Measurements from ENCODE around the gene FRZB.

Gene FRZB, protein sequence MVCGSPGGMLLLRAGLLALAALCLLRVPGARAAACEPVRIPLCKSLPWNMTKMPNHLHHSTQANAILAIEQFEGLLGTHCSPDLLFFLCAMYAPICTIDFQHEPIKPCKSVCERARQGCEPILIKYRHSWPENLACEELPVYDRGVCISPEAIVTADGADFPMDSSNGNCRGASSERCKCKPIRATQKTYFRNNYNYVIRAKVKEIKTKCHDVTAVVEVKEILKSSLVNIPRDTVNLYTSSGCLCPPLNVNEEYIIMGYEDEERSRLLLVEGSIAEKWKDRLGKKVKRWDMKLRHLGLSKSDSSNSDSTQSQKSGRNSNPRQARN

DNA sequence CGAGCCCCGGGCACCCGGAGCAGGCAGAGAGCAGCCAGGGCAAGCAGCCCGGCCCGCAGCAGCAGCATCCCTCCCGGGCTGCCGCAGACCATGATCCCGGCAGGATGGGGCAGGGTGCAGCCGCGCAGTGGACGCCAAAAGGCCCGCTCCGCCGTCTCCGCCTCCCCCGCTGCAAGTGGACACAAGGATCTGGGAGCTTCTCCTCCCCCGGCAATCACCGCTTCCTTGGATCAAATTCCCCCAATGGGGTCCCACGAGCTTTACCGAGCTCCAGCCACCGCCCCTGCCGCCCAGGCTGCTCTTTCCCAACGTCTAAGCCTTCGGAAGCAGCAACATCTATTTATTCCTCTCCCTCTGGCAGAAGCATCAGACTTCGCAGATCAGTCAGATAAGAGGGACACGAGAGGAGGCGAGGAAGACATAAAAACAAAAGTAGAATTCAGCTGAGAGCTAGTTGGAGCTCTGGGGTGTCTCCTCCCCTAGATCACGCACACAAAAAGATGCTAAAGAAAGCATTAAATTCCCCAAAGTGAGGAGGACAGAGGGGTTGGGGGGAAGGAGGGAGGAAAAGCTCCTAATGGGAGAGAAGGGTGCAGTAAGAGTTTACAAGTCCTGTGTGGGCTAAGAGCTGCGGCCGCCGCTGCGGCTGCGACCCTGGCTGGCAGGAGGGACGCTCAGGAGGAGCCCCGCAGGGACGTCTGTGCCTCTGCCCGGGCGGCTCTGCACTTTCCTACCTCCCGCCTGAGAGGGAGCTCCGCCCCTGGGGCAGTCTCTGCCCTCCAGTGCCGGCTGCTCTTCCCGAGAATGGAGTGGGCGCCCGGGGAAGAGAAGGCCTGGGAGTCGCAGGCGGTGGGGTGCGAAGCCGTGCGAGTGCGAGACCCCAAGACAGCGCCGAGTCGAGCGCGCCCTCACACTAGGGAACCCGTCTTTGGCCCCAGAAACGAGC lies at the start of gene FRZB:
Gene FRZB, minus strand, starts transcription at position 177 of the 946 bp plus-strand sequence. Its CDS starts 85 bp downstream, at position 92.
- TF ChIP-seq JUND (IDR thresholded peaks at IDR 0.05; ENCODE audit: low read depth), result no peak
- DNase-seq (ENCODE audit: low read depth in 1 of 2, low spot score in 1 of 2), result peak; percentile 5 to 26
- in situ Hi-C loops (cut with HindIII; ENCODE audit: low pct_unique_long_range_greater_than_20kb, low sequenced_read_pairs), result no loop called here

DNA sequence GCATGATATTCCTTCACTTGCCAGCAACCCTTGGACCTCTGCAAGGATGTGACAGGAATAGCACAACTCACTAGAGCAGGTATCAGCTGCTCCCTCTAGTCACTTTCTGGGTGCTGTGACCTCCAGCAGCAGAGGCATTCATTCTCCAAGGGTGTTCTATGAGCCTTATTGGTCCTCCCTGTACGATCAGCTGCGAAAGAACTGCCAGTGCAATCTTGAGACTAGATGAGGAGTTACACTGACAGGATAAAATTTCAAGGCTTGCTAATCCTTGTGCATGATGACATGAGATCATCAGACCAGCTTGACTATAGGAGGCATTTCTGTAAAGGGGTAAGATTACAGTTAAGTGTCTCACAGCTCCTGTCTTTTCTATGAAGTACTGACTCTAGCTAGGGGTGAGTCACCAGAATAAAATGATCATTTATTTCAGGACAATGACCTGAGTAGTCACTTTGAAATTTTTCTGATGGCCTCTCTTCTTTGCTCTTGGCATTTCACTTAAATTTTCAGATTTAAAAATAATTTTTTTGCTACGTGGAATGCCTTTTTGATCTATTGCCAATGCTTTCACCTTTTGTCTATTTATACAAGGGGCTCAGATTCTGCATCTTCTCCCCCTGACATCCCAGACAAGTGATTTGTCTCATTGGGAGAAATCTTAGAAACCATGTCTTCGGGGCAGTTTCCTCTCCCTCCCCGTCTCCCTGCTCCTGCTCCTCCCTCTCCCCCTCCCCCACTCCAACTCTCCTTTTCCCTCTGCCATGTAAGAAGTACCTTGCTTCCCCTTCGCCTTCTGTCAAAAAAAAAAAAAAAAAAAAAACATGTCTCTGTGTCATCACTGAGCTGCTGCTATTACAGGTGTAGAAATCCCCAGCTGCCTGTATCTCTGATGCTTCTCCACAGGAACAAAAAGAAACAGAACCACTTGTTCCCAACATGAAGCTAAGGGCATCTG lies 49.2 kb upstream of the FRZB start:
- in situ Hi-C loops (cut with HindIII; ENCODE audit: low pct_unique_long_range_greater_than_20kb, low sequenced_read_pairs), result no loop called here
- no peak for TF ChIP-seq JUND (IDR thresholded peaks at IDR 0.05; ENCODE audit: low read depth)
- DNase-seq (ENCODE audit: low read depth in 1 of 2, low spot score in 1 of 2), result no peak

DNA sequence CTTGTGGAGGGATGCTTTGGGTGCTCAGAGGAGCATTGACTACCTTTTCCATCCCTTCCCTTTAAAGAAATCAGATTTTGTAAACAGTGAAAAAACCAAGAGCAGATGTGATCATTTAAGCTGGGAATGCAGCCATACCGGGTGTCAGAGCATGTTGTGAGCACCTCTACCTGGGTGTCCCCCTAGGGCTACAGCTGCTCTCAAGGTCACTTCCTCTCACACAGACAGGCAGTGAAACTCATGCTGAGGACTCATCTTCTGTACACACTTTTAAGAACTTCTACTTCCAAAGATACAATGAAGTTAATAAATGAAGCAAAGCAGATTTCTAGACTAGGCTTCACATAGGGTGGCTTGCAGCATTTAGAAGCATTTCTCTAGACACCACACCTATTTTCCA lies 48.4 kb upstream of the FRZB start:
- in situ Hi-C loops (cut with HindIII; ENCODE audit: low pct_unique_long_range_greater_than_20kb, low sequenced_read_pairs), result no loop called here
- DNase-seq (ENCODE audit: low read depth in 1 of 2, low spot score in 1 of 2), result no peak
- TF ChIP-seq JUND (IDR thresholded peaks at IDR 0.05; ENCODE audit: low read depth), result no peak

DNA sequence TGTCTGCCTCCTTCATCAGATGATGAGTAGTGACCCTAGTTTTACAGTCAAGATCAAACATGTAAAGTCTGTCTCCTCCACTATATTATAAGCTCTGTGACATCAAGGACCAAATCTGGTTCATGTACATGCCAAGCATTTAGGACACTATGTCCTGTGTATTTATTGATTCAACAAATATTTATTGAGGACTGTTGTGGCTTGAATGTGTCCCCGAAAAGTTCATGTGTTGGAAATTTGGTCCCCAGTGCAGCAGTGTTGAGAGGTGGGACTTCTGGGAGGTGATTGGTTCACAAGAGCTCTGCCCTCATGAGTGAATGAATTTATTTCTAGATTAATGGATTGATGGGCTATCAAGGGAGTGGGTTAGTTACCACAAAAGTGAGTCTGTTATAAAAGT lies 46.6 kb upstream of the FRZB start:
- no peak for DNase-seq (ENCODE audit: low read depth in 1 of 2, low spot score in 1 of 2)
- in situ Hi-C loops (cut with HindIII; ENCODE audit: low pct_unique_long_range_greater_than_20kb, low sequenced_read_pairs), result no loop called here
- no peak for TF ChIP-seq JUND (IDR thresholded peaks at IDR 0.05; ENCODE audit: low read depth)

DNA sequence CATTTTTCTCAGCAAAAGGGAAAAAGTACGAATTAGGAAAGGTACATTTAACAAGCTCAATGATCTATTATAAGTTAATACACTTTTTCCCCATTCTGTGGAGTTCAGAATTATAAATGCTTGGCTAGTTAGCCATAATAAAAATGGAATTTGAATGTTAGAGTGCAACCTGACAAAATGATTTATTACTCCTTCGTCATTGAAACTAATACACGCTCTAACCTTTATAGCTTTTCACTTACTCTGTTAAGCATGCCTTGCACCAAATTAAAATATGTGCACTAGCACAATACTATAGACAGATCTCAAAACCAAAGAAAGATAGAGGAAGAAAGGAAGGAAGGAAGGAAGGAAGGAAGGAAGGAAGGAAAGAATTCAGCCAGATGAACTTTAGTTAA lies 46.1 kb upstream of the FRZB start:
- no peak for DNase-seq (ENCODE audit: low read depth in 1 of 2, low spot score in 1 of 2)
- no peak for TF ChIP-seq JUND (IDR thresholded peaks at IDR 0.05; ENCODE audit: low read depth)
- in situ Hi-C loops (cut with HindIII; ENCODE audit: low pct_unique_long_range_greater_than_20kb, low sequenced_read_pairs), result no loop called here

DNA sequence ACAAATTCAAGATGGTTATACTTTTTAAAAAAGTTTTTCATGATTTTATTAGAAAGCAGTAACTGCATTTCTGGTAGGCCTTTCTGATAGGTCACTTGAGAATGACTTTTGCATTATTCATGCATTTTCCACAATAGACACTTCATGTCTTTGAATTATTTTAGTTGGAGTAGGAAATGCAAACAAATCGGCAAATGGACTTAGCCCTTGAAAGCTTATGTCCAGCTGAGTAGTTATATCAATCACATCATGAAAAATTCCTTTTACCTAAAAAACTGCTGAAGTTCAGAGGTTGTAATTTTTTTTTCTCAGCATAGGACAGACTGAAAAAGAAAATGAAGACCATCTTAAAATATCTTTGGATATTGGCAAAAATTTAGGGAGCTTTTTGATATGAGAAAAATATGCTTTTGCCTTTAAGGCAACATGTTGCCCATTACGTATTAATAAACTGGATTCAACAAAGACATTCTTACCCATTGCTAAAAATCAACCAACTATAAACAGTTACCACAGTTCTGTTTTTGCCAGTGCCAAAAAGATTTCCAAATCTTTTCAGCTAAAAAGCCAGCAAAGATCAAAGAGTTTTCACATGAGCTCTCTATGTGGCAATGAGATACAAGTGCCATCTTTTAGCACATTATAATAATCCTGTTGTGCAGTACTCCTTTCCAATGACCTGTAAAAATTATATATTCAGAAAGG lies 45.5 kb upstream of the FRZB start:
- no peak for TF ChIP-seq JUND (IDR thresholded peaks at IDR 0.05; ENCODE audit: low read depth)
- no peak for DNase-seq (ENCODE audit: low read depth in 1 of 2, low spot score in 1 of 2)
- in situ Hi-C loops (cut with HindIII; ENCODE audit: low pct_unique_long_range_greater_than_20kb, low sequenced_read_pairs), result no loop called here

DNA sequence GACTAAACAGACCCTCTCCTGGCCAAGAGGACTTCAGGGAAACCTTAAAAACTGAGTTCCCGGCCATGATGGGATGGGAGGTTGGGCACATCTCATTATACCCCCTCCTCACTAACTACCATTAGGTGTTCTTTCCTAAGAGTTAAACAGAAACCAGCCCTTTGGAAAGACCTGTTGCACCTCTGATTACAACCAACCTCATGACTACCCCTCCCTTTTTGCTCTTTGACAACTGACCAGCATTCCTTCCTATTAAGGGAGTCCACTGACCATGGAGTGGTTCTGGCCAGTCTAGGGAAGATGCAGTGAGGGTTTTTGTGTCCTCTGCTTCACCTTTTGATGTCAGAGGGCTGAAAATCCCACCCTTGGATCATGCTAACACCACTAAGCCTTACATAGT lies 44.5 kb upstream of the FRZB start:
- in situ Hi-C loops (cut with HindIII; ENCODE audit: low pct_unique_long_range_greater_than_20kb, low sequenced_read_pairs), result no loop called here
- DNase-seq (ENCODE audit: low read depth in 1 of 2, low spot score in 1 of 2), result no peak
- no peak for TF ChIP-seq JUND (IDR thresholded peaks at IDR 0.05; ENCODE audit: low read depth)

DNA sequence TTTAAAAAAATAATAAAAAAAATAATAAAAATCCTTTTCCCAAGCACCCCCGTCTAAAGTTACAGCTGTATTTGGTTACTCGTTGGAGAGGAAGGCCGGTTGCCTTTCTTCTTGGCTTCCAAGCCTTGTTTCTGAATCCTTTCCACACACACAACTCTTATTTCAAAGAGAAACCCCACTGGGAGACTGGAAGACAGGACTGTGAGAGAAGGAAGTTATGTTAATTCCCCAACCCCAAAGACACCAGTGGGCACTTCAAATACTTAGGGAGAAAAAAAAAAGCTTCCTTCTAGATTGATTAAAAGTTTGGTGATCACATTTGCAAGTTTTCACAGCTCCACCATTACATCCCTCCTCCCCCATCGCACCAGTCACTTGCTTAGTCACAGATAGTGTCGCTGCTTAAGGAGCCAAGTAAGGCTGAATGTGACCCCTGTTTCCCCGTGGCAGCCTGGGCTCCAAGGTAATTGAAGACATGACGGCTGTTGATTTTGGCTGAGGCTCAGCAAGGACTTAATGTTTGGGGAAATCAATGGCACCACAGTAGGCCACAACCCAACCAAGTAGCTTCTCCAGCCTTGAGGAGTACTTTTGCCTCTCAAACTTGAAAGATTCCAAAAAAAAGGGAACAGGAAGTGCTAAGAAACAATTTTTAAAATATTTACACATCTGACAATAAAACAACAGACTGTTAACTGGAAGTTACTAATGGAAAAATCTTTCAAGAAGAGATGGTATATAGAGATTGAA lies 40.8 kb upstream of the FRZB start:
- in situ Hi-C loops (cut with HindIII; ENCODE audit: low pct_unique_long_range_greater_than_20kb, low sequenced_read_pairs), result no loop called here
- no peak for TF ChIP-seq JUND (IDR thresholded peaks at IDR 0.05; ENCODE audit: low read depth)
- no peak for DNase-seq (ENCODE audit: low read depth in 1 of 2, low spot score in 1 of 2)

DNA sequence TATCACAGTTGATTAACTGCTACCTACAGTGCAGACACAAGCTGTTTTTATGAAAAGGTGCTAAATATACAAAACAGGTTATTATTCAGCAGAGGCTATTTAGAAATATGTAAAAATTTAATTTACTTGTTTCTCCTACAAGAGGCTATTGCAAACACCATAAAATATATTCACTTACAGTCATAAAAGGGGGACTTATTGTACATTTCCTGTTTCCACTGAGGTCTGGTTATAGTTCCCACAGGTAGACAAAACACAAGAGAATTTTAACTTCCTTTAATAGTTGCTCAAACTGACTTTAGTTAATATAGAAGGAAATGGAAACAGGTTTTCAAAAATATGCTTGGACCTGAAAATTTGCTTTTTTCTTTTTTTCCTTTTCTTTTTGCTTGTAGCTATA lies 40.0 kb upstream of the FRZB start:
- in situ Hi-C loops (cut with HindIII; ENCODE audit: low pct_unique_long_range_greater_than_20kb, low sequenced_read_pairs), result no loop called here
- no peak for TF ChIP-seq JUND (IDR thresholded peaks at IDR 0.05; ENCODE audit: low read depth)
- DNase-seq (ENCODE audit: low read depth in 1 of 2, low spot score in 1 of 2), result no peak

DNA sequence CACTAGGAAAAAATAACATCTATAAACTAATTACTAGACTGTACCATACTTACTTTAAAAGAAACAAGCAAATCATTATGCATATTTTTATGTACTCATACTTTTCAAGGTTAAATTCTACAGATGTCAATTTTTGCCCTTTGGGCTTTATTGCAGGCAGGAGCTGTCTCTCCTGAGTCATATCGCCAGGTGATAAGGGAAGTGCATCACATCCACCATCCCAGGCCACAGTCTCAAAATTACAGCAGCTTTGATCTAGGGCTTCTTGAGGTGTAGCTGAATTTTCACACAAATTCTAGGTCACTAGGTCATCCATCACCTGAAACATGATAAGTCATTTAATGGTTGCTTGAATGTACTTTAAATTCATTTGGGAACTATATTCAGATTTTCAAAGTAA lies 38.4 kb upstream of the FRZB start:
- DNase-seq (ENCODE audit: low read depth in 1 of 2, low spot score in 1 of 2), result no peak
- in situ Hi-C loops (cut with HindIII; ENCODE audit: low pct_unique_long_range_greater_than_20kb, low sequenced_read_pairs), result no loop called here
- TF ChIP-seq JUND (IDR thresholded peaks at IDR 0.05; ENCODE audit: low read depth), result no peak

DNA sequence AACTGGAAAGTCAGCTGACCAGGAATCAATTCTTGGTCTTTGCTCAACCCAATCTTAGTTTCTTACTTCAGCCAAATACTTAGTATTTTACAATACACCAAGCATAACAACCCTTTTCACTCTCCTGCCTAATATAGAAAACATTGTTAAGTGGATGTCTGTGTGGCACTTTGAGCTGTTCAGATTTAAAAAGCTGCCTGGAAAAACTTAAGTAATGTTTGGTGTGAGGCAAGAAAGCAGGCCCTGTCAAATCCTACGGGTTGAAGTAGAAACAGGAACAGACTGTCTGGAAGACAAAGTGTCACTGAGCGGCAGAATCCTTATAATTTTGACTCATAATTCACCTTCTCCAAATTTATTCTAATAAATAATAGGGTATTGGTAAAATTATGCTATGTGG lies 37.1 kb upstream of the FRZB start:
- in situ Hi-C loops (cut with HindIII; ENCODE audit: low pct_unique_long_range_greater_than_20kb, low sequenced_read_pairs), result no loop called here
- DNase-seq (ENCODE audit: low read depth in 1 of 2, low spot score in 1 of 2), result no peak
- TF ChIP-seq JUND (IDR thresholded peaks at IDR 0.05; ENCODE audit: low read depth), result no peak
